ENCODE measurements around the gene SYT4. TPM values are rescaled to one million over a fixed set of nuclear protein-coding genes. Genes with fewer than 3 reads are reported as not detected.

Gene SYT4
- total RNA-seq, 1 experiment from 2014 or later = 1.7 TPM

- TF ChIP-seq ZBTB21 (CRISPR knock-in tag; IDR thresholded peaks at IDR 0.05; ENCODE audit: borderline replicate concordance) = peak; percentile 83; the same call in 1 of the 2 replicates
- no peak for TF ChIP-seq SOX15 (CRISPR knock-in tag; IDR thresholded peaks at IDR 0.05)
- no peak for TF ChIP-seq PRRX2 (CRISPR knock-in tag; IDR thresholded peaks at IDR 0.05)
- no peak for TF ChIP-seq ZNF263 (CRISPR knock-in tag; IDR thresholded peaks at IDR 0.05; ENCODE audit: low read depth)
- TF ChIP-seq, protein P1, sequence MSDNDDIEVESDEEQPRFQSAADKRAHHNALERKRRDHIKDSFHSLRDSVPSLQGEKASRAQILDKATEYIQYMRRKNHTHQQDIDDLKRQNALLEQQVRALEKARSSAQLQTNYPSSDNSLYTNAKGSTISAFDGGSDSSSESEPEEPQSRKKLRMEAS (CRISPR knock-in tag; IDR thresholded peaks at IDR 0.05) = peak; percentile 52
- TF ChIP-seq MXD4 (CRISPR knock-in tag; IDR thresholded peaks at IDR 0.05; ENCODE audit: borderline replicate concordance) = no peak
These were observed at the start of gene SYT4 (continued) for GRCh38 chr18:43277164-43277600.

DNA sequence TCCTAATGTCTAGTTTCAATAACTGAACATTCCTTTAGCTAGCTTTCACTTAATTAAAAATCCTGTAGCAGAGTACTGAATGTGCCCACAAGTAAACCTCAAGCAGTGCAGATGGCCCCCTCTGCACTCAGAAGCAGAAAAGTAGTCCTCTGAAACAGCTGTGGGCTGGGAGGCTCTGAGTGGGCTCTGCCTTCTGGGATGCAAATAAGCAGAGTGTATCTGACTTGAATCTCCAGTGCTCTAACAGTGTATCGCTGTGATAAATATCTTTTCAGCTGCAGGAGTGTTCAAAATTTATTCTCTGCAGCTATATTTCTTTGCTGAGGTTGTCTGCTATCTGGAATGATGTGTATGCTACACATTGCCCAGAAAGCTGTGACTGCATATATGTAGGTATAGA, 44.8 kb upstream of the SYT4 start:
- DNase-seq (ENCODE audit: low spot score) (no peak), ATAC-seq (no peak)
- CTCF ChIA-PET = no interaction called here
- Mint-ChIP-seq H3K4me1 (no peaks in the 10 kb centered on the region), H3K36me3 (no peaks in the 10 kb centered on the region), H3K9me3 (no peaks in the 10 kb centered on the region), H3K4me3 (no peak overlapping the region), H3K27me3 (ENCODE audit: low read depth) (no peaks in the 10 kb centered on the region), H3K27ac (no peak overlapping the region)
- POLR2A ChIA-PET = no interaction called here
- TF ChIP-seq MLX (CRISPR knock-in tag; IDR thresholded peaks at IDR 0.05) (no peak), ZBTB43 (CRISPR knock-in tag; IDR thresholded peaks at IDR 0.05) (no peak), ERG (CRISPR knock-in tag; IDR thresholded peaks at IDR 0.05) (no peak), FOXK1 (CRISPR knock-in tag; IDR thresholded peaks at IDR 0.05) (no peak), ZNF138 (CRISPR knock-in tag; conservative IDR thresholded peaks at IDR 0.05) (no peak), PRRX2 (CRISPR knock-in tag; IDR thresholded peaks at IDR 0.05) (no peak), FOXJ3 (CRISPR knock-in tag; IDR thresholded peaks at IDR 0.05; ENCODE audit: borderline replicate concordance) (no peak), FOXP1 (CRISPR knock-in tag; IDR thresholded peaks at IDR 0.05; ENCODE audit: borderline replicate concordance) (no peak), GABPB1 (CRISPR knock-in tag; IDR thresholded peaks at IDR 0.05) (no peak), ZSCAN18 (CRISPR knock-in tag; IDR thresholded peaks at IDR 0.05) (no peak), SOX15 (CRISPR knock-in tag; IDR thresholded peaks at IDR 0.05) (no peak), ZNF416 (CRISPR knock-in tag; IDR thresholded peaks at IDR 0.05) (no peak)
- TF ChIP-seq, protein P2, sequence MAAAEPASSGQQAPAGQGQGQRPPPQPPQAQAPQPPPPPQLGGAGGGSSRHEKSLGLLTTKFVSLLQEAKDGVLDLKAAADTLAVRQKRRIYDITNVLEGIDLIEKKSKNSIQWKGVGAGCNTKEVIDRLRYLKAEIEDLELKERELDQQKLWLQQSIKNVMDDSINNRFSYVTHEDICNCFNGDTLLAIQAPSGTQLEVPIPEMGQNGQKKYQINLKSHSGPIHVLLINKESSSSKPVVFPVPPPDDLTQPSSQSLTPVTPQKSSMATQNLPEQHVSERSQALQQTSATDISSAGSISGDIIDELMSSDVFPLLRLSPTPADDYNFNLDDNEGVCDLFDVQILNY (CRISPR knock-in tag; IDR thresholded peaks at IDR 0.05) = no peak
- TF ChIP-seq, protein P3, sequence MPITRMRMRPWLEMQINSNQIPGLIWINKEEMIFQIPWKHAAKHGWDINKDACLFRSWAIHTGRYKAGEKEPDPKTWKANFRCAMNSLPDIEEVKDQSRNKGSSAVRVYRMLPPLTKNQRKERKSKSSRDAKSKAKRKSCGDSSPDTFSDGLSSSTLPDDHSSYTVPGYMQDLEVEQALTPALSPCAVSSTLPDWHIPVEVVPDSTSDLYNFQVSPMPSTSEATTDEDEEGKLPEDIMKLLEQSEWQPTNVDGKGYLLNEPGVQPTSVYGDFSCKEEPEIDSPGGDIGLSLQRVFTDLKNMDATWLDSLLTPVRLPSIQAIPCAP (CRISPR knock-in tag; IDR thresholded peaks at IDR 0.05) = no peak
- TF ChIP-seq, protein P4, sequence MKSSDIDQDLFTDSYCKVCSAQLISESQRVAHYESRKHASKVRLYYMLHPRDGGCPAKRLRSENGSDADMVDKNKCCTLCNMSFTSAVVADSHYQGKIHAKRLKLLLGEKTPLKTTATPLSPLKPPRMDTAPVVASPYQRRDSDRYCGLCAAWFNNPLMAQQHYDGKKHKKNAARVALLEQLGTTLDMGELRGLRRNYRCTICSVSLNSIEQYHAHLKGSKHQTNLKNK (CRISPR knock-in tag; IDR thresholded peaks at IDR 0.05) = no peak
- TF ChIP-seq, protein P5, sequence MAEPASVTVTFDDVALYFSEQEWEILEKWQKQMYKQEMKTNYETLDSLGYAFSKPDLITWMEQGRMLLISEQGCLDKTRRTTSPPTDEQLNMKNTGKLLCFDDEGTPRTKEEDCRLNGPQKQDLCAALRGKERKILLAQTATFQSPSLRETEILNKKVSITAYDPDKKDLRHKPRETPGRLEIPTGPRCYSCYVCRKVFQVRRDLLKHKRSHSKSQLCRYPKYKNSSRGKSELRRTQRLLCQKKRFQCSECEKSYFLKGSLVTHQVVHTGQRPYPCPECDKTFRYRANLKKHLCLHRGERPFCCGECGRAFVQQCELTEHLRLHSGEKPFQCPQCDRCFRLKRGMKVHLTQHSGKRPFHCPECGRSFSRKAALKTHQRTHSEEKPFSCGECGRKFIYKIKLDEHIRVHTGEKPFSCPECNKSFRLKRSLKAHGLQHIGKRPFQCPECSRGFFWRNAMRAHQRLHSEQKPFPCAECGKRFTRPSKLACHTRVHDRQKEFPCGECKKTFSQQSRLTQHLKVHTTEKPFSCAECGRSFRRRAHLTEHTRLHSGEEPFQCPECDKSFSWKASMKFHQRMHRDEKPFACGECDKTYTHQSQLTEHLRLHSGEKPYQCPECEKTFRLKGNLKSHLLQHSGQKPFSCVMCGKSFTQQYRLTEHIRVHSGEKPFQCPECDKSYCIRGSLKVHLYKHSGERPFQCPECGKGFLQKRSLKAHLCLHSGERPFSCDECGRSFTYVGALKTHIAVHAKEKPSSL (CRISPR knock-in tag; conservative IDR thresholded peaks at IDR 0.05) = no peak
- TF ChIP-seq, protein P6, sequence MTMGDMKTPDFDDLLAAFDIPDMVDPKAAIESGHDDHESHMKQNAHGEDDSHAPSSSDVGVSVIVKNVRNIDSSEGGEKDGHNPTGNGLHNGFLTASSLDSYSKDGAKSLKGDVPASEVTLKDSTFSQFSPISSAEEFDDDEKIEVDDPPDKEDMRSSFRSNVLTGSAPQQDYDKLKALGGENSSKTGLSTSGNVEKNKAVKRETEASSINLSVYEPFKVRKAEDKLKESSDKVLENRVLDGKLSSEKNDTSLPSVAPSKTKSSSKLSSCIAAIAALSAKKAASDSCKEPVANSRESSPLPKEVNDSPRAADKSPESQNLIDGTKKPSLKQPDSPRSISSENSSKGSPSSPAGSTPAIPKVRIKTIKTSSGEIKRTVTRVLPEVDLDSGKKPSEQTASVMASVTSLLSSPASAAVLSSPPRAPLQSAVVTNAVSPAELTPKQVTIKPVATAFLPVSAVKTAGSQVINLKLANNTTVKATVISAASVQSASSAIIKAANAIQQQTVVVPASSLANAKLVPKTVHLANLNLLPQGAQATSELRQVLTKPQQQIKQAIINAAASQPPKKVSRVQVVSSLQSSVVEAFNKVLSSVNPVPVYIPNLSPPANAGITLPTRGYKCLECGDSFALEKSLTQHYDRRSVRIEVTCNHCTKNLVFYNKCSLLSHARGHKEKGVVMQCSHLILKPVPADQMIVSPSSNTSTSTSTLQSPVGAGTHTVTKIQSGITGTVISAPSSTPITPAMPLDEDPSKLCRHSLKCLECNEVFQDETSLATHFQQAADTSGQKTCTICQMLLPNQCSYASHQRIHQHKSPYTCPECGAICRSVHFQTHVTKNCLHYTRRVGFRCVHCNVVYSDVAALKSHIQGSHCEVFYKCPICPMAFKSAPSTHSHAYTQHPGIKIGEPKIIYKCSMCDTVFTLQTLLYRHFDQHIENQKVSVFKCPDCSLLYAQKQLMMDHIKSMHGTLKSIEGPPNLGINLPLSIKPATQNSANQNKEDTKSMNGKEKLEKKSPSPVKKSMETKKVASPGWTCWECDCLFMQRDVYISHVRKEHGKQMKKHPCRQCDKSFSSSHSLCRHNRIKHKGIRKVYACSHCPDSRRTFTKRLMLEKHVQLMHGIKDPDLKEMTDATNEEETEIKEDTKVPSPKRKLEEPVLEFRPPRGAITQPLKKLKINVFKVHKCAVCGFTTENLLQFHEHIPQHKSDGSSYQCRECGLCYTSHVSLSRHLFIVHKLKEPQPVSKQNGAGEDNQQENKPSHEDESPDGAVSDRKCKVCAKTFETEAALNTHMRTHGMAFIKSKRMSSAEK (CRISPR knock-in tag; IDR thresholded peaks at IDR 0.05; ENCODE audit: borderline replicate concordance) = no peak

Data from WTC11 (cell line).